SK-N-SH (cell line): ENCODE results near the gene IL6ST. TPM values are rescaled to one million over a fixed set of nuclear protein-coding genes. Genes with fewer than 3 reads are reported as not detected.

ENCODE experiments used
- CTCF ChIA-PET: fragments of 300-600, 350-600 bp; formaldehyde crosslinking; extraction: SDS; loops from one replicate; lab custom pipeline; 2021; lab: Yijun Ruan, JAX
- POLR2A ChIA-PET: fragments of 350-600 bp; sonication (Branson Sonifier 250); formaldehyde crosslinking; extraction: SDS; loops from one replicate; lab custom pipeline; 2020; ENCODE audit warnings: antibody characterized with exemption, inconsistent platforms; lab: Yijun Ruan, JAX
- DNase-seq: peaks from one replicate; pipeline ENCODE4 v3.0.0; 2012
- H2AFZ ChIP-seq: fragments of 200-600 bp; sonication (generic); 2 replicates; pipeline ENCODE4 v1.8.1; 2016; ENCODE audit warnings: antibody characterized with exemption, mild to moderate bottlenecking, low read depth
- H3F3A ChIP-seq: fragments of 200-600 bp; sonication (generic); replicated peaks from 2 replicates; pipeline ENCODE3; 2016; ENCODE audit warnings: antibody characterized with exemption, mild to moderate bottlenecking; ENCODE audit not compliant: insufficient read depth
- H3K27ac ChIP-seq, 2 experiments: fragments of 200-500 bp in 1 of 2; fragments of 200-600 bp in 1 of 2; sonication (Bioruptor generic) in 1 of 2; sonication (generic), shearing (Covaris generic) in 1 of 2; 2 replicates each; pipeline versions ENCODE4 v1.5.1 to v1.6.1; 2014 to 2016; ENCODE audit warnings: low read depth in 2 of 2, inconsistent platforms in 1 of 2, low read length in 1 of 2, mild to moderate bottlenecking in 1 of 2, mixed read lengths in 1 of 2
- H3K27me3 ChIP-seq: fragments of 200-600 bp; sonication (generic), shearing (Covaris generic); 2 replicates; pipeline ENCODE4 v1.6.1; 2016; ENCODE audit warnings: mixed run types; ENCODE audit not compliant: insufficient read depth
- H3K36me3 ChIP-seq, 2 experiments: fragments of 200-500 bp in 1 of 2; fragments of 200-600 bp in 1 of 2; sonication (Bioruptor generic) in 1 of 2; sonication (generic) in 1 of 2; replicated peaks in 1 of 2; 2 replicates each; pipeline versions ENCODE3 to v1.5.1; 2014 to 2016; ENCODE audit warnings: low read length in 1 of 2, mild to moderate bottlenecking in 1 of 2; ENCODE audit not compliant: insufficient read depth in 2 of 2, control insufficient read depth in 1 of 2
- H3K4me1 ChIP-seq, 2 experiments: fragments of 200-500 bp in 1 of 2; fragments of 200-600 bp in 1 of 2; sonication (Bioruptor generic) in 1 of 2; sonication (generic), shearing (Covaris generic) in 1 of 2; 2 replicates each; pipeline versions ENCODE4 v1.5.1 to v1.6.1; 2014 to 2016; ENCODE audit warnings: low read depth in 1 of 2, low read length in 1 of 2, mixed run types in 1 of 2; ENCODE audit not compliant: insufficient read depth in 2 of 2, control insufficient read depth in 1 of 2
- H3K4me2 ChIP-seq: fragments of 200-600 bp; sonication (generic), shearing (Covaris generic); 2 replicates; pipeline ENCODE4 v1.6.1; 2017; ENCODE audit warnings: mixed run types
- H3K4me3 ChIP-seq, 2 experiments: fragments of 200-500 bp in 1 of 2; fragments of 200-600 bp in 1 of 2; sonication (Bioruptor generic) in 1 of 2; sonication (generic), shearing (Covaris generic) in 1 of 2; 2 replicates each; pipeline versions ENCODE4 v1.5.1 to v1.8.1; 2014 to 2016; ENCODE audit warnings: low read depth in 2 of 2, inconsistent platforms in 1 of 2, low read length in 1 of 2, mild to moderate bottlenecking in 1 of 2, mixed read lengths in 1 of 2, moderate library complexity in 1 of 2
- H3K79me2 ChIP-seq: fragments of 200-600 bp; sonication (generic); 2 replicates; pipeline ENCODE4 v1.8.1; 2017; ENCODE audit warnings: mild to moderate bottlenecking; ENCODE audit not compliant: insufficient read depth
- H3K9ac ChIP-seq: fragments of 200-600 bp; sonication (generic); 2 replicates; pipeline ENCODE4 v1.6.1; 2017; ENCODE audit warnings: mixed run types
- H3K9me2 ChIP-seq: fragments of 200-600 bp; sonication (generic); 2 replicates; pipeline ENCODE4 v1.6.1; 2017; ENCODE audit warnings: mixed run types
- H3K9me3 ChIP-seq: fragments of 200-600 bp; sonication (generic); 2 replicates; pipeline ENCODE4 v1.6.1; 2017; ENCODE audit warnings: mixed run types, mild to moderate bottlenecking, moderate library complexity
- H4K20me1 ChIP-seq: fragments of 200-600 bp; sonication (generic); 2 replicates; pipeline ENCODE4 v1.6.1; 2017; ENCODE audit warnings: mild to moderate bottlenecking, mixed run types; ENCODE audit not compliant: insufficient read depth
- CHD2 ChIP-seq: fragments of 150-350 bp; IDR thresholded peaks from 2 replicates; pipeline ENCODE4 v1.6.1; 2018; ENCODE audit warnings: low read length; ENCODE audit not compliant: partially characterized antibody
- ELF1 ChIP-seq: IDR thresholded peaks from 2 replicates; pipeline ENCODE4 v1.4.0; 2012
- EP300 ChIP-seq, 2 experiments: IDR thresholded peaks; 2 replicates each; pipeline versions ENCODE4 v1.4.0 to v1.6.1; 2012; ENCODE audit warnings: borderline replicate concordance in 1 of 2, low read depth in 1 of 2, low read length in 1 of 2
- EZH2phosphoT487 ChIP-seq: fragments of 200-600 bp; sonication (generic); IDR thresholded peaks from 2 replicates; pipeline ENCODE4 v1.6.1; 2017; ENCODE audit warnings: low read depth, mixed run types, mild to moderate bottlenecking, antibody characterized with exemption, moderate library complexity, borderline replicate concordance
- FOSL2 ChIP-seq: IDR thresholded peaks from 2 replicates; pipeline ENCODE4 v1.4.0; 2012; ENCODE audit warnings: low read depth, mild to moderate bottlenecking, moderate library complexity, borderline replicate concordance
- FOXJ3 ChIP-seq: sonication (generic); formaldehyde crosslinking; IDR thresholded peaks from 2 replicates; pipeline ENCODE4 v1.5.1; 2020; ENCODE audit warnings: mild to moderate bottlenecking, missing genetic modification reagents
- FOXM1 ChIP-seq: IDR thresholded peaks from 2 replicates; pipeline ENCODE4 v1.4.0; 2012; ENCODE audit warnings: low read depth, mild to moderate bottlenecking
- GABPA ChIP-seq: IDR thresholded peaks from 2 replicates; pipeline ENCODE4 v1.4.0; 2012; ENCODE audit warnings: low read depth, mild to moderate bottlenecking
- GATA2 ChIP-seq: sonication (generic); formaldehyde crosslinking; IDR thresholded peaks from 2 replicates; pipeline ENCODE4 v1.5.0; 2020; ENCODE audit warnings: mild to moderate bottlenecking, missing genetic modification reagents
- IRF3 ChIP-seq: fragments of 150-350 bp; IDR thresholded peaks from 2 replicates; pipeline ENCODE4 v1.6.1; 2016; ENCODE audit warnings: mild to moderate bottlenecking, low read depth, low read length
- JUND ChIP-seq: IDR thresholded peaks from 2 replicates; pipeline ENCODE4 v1.4.0; 2012
- MAX ChIP-seq: IDR thresholded peaks from 2 replicates; pipeline ENCODE4 v1.4.0; 2012; ENCODE audit warnings: low read depth
- MEF2A ChIP-seq: IDR thresholded peaks from 2 replicates; pipeline ENCODE4 v1.4.0; 2012; ENCODE audit warnings: low read depth, borderline replicate concordance
- MXI1 ChIP-seq: IDR thresholded peaks from 2 replicates; pipeline ENCODE4 v1.6.1; 2012; ENCODE audit warnings: mild to moderate bottlenecking, low read depth, low read length, improper control_type of control experiment
- NFIC ChIP-seq: IDR thresholded peaks from 2 replicates; pipeline ENCODE4 v1.4.0; 2012; ENCODE audit warnings: borderline replicate concordance
- NRF1 ChIP-seq: IDR thresholded peaks from 2 replicates; pipeline ENCODE4 v1.6.1; 2012; ENCODE audit warnings: low read depth, mild to moderate bottlenecking, low read length
- PBX3 ChIP-seq: IDR thresholded peaks from 2 replicates; pipeline ENCODE4; 2012
- POLR2AphosphoS5 ChIP-seq: IDR thresholded peaks from 2 replicates; pipeline ENCODE4 v1.6.1; 2012; ENCODE audit warnings: low read depth, low read length
- RAD21 ChIP-seq: IDR thresholded peaks from 2 replicates; pipeline ENCODE4 v1.6.1; 2012; ENCODE audit warnings: mild to moderate bottlenecking, low read length
- RCOR1 ChIP-seq: fragments of 150-350 bp; IDR thresholded peaks from 2 replicates; pipeline ENCODE4 v1.6.1; 2017; ENCODE audit warnings: antibody characterized with exemption, low read length
- RFX5 ChIP-seq: IDR thresholded peaks from 2 replicates; pipeline ENCODE4 v1.6.1; 2012; ENCODE audit warnings: mild to moderate bottlenecking, improper control_type of control experiment, low read length
- RXRA ChIP-seq: IDR thresholded peaks from 2 replicates; pipeline ENCODE4 v1.4.0; 2012; ENCODE audit warnings: low read depth, mild to moderate bottlenecking, borderline replicate concordance
- SIN3A ChIP-seq: IDR thresholded peaks from 2 replicates; pipeline ENCODE4 v1.6.1; 2012; ENCODE audit warnings: low read depth, mild to moderate bottlenecking, low read length, moderate library complexity, borderline replicate concordance
- SMC3 ChIP-seq: IDR thresholded peaks from 2 replicates; pipeline ENCODE4 v1.6.1; 2012; ENCODE audit warnings: low read depth, low read length, improper control_type of control experiment
- TEAD4 ChIP-seq: IDR thresholded peaks from 2 replicates; pipeline ENCODE4 v1.4.0; 2012; ENCODE audit warnings: mild to moderate bottlenecking, borderline replicate concordance; ENCODE audit not compliant: insufficient read depth
- USF2 ChIP-seq: fragments of 150-350 bp; IDR thresholded peaks from 2 replicates; pipeline ENCODE4 v1.6.1; 2017; ENCODE audit warnings: antibody characterized with exemption, low read length, low read depth, borderline replicate concordance
- YY1 ChIP-seq: IDR thresholded peaks from 2 replicates; pipeline ENCODE4 v1.4.0; 2012; ENCODE audit warnings: low read depth, mild to moderate bottlenecking
- WGBS: methylation state at CpG from one replicate; pipeline ENCODE4 v1.1.6; 2017; ENCODE audit warnings: low lambda C conversion rate; 5-methylcytosine and 5-hydroxymethylcytosine counted together
- polyA plus RNA-seq, 3 experiments: library from polyadenylated mRNA; depleted of rRNA; stranded (reverse); fragments of >200 nt; gene quantifications; 2 replicates each; pipeline ENCODE4 v1.2.3, GENCODE V29; 2012
- TF ChIP-seq, protein P1 (sequence below): IDR thresholded peaks from 2 replicates; pipeline ENCODE4 v1.4.0; 2012; ENCODE audit warnings: low read depth, borderline replicate concordance

The IL6ST gene
- polyA plus RNA-seq, 1 of the 3 experiments (the other 2 are of a cell fraction) = 16.0 TPM

- Histone ChIP-seq H3K27me3 (no peaks in the 10 kb centered on the region), H2AFZ (peak overlapping the region; percentile 84), H3K9ac (peak overlapping the region; percentile 94), H3K4me2 (peak overlapping the region; percentile 65), H3K79me2 (peaks cover 43% of the 10 kb centered on the region), H3K9me3 (no peaks in the 10 kb centered on the region), H3K4me1 (peaks cover 12 to 14% of the 10 kb centered on the region in 2 experiments; a peak in 3 of 4 replicates), H4K20me1 (peaks cover 33% of the 10 kb centered on the region; the same call in 1 of the 2 replicates), H3K4me3 (peak overlapping the region; percentile 72 to 74), H3K9me2 (no peaks in the 10 kb centered on the region), H3F3A (peaks cover 11% of the 10 kb centered on the region), H3K27ac (peak overlapping the region; percentile 96 to 98), H3K36me3 (no peaks in the 10 kb centered on the region)
- ChIA-PET POLR2A (interaction anchor here (0.5 kb wide), 1 partner anchor 247 kb away, joined by 3 read pairs; no protein-coding TSS in a partner anchor), CTCF (interaction anchor here (1.0 to 1.2 kb wide), 2 partner anchors 9 to 181 kb away, joined by 3 to 4 read pairs; no protein-coding TSS in a partner anchor)
- peak; percentile 99 for DNase-seq
- under 1% methylated on average over 36 of the region's 70 CpGs for WGBS
- TF ChIP-seq SMC3 = no peak
- TF ChIP-seq, protein P1, sequence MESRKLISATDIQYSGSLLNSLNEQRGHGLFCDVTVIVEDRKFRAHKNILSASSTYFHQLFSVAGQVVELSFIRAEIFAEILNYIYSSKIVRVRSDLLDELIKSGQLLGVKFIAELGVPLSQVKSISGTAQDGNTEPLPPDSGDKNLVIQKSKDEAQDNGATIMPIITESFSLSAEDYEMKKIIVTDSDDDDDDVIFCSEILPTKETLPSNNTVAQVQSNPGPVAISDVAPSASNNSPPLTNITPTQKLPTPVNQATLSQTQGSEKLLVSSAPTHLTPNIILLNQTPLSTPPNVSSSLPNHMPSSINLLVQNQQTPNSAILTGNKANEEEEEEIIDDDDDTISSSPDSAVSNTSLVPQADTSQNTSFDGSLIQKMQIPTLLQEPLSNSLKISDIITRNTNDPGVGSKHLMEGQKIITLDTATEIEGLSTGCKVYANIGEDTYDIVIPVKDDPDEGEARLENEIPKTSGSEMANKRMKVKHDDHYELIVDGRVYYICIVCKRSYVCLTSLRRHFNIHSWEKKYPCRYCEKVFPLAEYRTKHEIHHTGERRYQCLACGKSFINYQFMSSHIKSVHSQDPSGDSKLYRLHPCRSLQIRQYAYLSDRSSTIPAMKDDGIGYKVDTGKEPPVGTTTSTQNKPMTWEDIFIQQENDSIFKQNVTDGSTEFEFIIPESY = peak; percentile 38; the same call in 1 of the 2 replicates
- TF ChIP-seq JUND = no peak
- peak; percentile 34 for TF ChIP-seq MAX
- TF ChIP-seq RAD21 = no peak
- peak; percentile 34; the same call in 1 of the 2 replicates for TF ChIP-seq RCOR1
- TF ChIP-seq YY1 = 0 out of 2 replicates have a peak, but pooled peaks have one; percentile 26
- TF ChIP-seq IRF3 = peak; percentile 71
- peak; percentile 85 for TF ChIP-seq RXRA
- no peak for TF ChIP-seq EZH2phosphoT487
- TF ChIP-seq MXI1 = peak; percentile 53
- TF ChIP-seq RFX5 = no peak
- TF ChIP-seq EP300 (IDR thresholded peaks at IDR 0.05; ENCODE audit: borderline replicate concordance in 1 of 2, low read depth in 1 of 2, low read length in 1 of 2) = no peak; a peak in 2 of 4 replicates
- no peak; the same call in 1 of the 2 replicates for TF ChIP-seq NFIC
- TF ChIP-seq CHD2 = peak; percentile 91
- TF ChIP-seq USF2 = no peak
- TF ChIP-seq GABPA = peak; percentile 41; the same call in 1 of the 2 replicates
- no peak; the same call in 1 of the 2 replicates for TF ChIP-seq MEF2A
- TF ChIP-seq TEAD4 = no peak
- peak; percentile 97 for TF ChIP-seq PBX3
- TF ChIP-seq SIN3A = peak; percentile 64; the same call in 1 of the 2 replicates
- TF ChIP-seq POLR2AphosphoS5 = peak; percentile 84
- TF ChIP-seq GATA2 = 0 out of 2 replicates have a peak, but pooled peaks have one; percentile 51
- no peak for TF ChIP-seq ELF1
- TF ChIP-seq FOXJ3 (CRISPR knock-in tag) = no peak
- no peak for TF ChIP-seq FOSL2
- TF ChIP-seq FOXM1 = no peak
- 0 out of 2 replicates have a peak, but pooled peaks have one; percentile 39 for TF ChIP-seq NRF1
These were observed 493 bp upstream of the IL6ST start for GRCh38 chr5:55994998-55995914.
